Activated naive CD4-positive, alpha-beta T cell treated with anti-CD3 and anti-CD28 coated beads, Interleukin-2, amount 50 U/mL, for 72 hours (primary cell): ENCODE measurements around the gene PCGF5. TPM values are rescaled to one million over a fixed set of nuclear protein-coding genes. Genes with fewer than 3 reads are reported as not detected.
"Not testable (repeated sequence)": the region's sequence is repeated elsewhere in the genome, so short reads cannot be mapped to it uniquely, and the experiment has no call there.

Source experiments
- ATAC-seq, 2 donors: fragments of 150-1000 bp; cut with Tn5 transposase; 2 replicates each; pipeline ENCODE4 v1.10.0; 2021; ENCODE audit warnings: mild to moderate bottlenecking in 2 of 2, moderate library complexity in 2 of 2
- DNase-seq, 2 donors: peaks; one replicate each; pipeline ENCODE4 v3.0.0; 2021 to 2022; ENCODE audit warnings: low spot score in 2 of 2
- H3K27ac Mint-ChIP-seq, 2 donors: one replicate each; pipeline ENCODE4 v1.8.0; 2022; ENCODE audit warnings: mild to moderate bottlenecking in 2 of 2, mixed read lengths in 2 of 2
- H3K36me3 Mint-ChIP-seq, 2 donors: one replicate each; pipeline ENCODE4 v1.8.0; 2022; ENCODE audit warnings: mixed read lengths in 2 of 2
- H3K9me3 Mint-ChIP-seq, 2 donors: one replicate each; pipeline ENCODE4 v1.8.0; 2022; ENCODE audit warnings: mixed read lengths in 2 of 2
- total RNA-seq, 2 donors: library from RNA; stranded (reverse); gene quantifications; one replicate each; pipeline ENCODE4 v1.2.3, GENCODE V29; 2022

Gene PCGF5
- 10 to 100 TPM; 29.1 to 37.5 TPM for total RNA-seq

DNA sequence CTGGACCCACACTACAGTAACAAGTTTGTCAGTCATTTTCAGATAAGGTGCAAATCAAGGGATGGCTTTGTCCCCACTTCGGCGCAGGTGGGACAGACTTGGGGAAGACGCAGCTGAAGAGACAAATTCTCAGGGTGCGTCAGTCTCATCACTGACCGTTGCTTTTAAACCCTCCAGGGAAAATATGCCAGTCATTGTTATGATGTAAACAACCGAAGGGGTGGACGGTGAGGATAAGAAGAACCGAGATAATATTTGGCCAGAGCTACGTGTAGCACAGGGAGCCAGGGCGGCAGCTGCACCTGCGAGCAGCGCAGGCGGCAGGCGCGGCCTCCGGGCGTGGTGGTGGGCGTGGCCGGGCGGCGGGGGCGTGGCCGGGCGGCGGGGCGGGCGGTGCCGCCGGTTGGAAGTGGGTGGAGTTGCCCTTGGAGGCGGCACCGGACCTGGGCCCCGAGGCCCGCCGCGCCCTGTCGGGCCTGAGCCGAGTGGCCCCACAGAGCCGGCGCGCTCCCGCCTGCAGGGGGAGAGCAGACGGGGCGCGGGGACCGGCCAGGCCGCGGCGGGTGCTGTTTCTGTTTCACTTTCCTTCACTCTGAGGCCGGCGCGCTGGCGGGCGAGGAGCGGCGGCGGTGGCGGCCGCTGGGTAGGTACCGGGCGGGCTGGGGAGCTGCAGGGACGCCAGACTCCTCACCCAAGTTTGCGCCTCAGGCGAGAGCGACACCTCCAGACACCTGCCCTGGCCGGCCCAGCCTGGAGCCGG lies at the start of gene PCGF5:
Gene PCGF5 (plus strand): TSS at position 470 of the 760 bp plus-strand sequence. CDS start 2,209 bp downstream, outside the sequence.
- DNase-seq (peak; percentile 91 to 94), ATAC-seq (peak; percentile 99)
- H3K36me3 Mint-ChIP-seq = peaks cover 0 to 9% of the 10 kb centered on the region in 2 donors
- no peaks in the 10 kb centered on the region for H3K9me3 Mint-ChIP-seq
- H3K27ac Mint-ChIP-seq = peak within 1 kb of the TSS; percentile 85 to 93

GRCh38 chr10:91171485-91171884 lies 49.0 kb upstream of the PCGF5 start:
- H3K9me3 Mint-ChIP-seq = peaks cover 18 to 39% of the 10 kb centered on the region in 2 donors
- ATAC-seq = no peak
- H3K36me3 Mint-ChIP-seq = peaks cover 18 to 59% of the 10 kb centered on the region in 2 donors
- peak overlapping the region in 1 of 2 donors; percentile 0 for H3K27ac Mint-ChIP-seq
- no peak for DNase-seq

- DNase-seq = no peak
- Mint-ChIP-seq H3K36me3 (peaks cover 18 to 57% of the 10 kb centered on the region in 2 donors), H3K27ac (no peak overlapping the region), H3K9me3 (peaks cover 16 to 38% of the 10 kb centered on the region in 2 donors)
- peak in 1 of 2 donors; percentile 28 for ATAC-seq
Observed at GRCh38 chr10:91172348-91172747, 48.1 kb upstream of the PCGF5 start.

DNA sequence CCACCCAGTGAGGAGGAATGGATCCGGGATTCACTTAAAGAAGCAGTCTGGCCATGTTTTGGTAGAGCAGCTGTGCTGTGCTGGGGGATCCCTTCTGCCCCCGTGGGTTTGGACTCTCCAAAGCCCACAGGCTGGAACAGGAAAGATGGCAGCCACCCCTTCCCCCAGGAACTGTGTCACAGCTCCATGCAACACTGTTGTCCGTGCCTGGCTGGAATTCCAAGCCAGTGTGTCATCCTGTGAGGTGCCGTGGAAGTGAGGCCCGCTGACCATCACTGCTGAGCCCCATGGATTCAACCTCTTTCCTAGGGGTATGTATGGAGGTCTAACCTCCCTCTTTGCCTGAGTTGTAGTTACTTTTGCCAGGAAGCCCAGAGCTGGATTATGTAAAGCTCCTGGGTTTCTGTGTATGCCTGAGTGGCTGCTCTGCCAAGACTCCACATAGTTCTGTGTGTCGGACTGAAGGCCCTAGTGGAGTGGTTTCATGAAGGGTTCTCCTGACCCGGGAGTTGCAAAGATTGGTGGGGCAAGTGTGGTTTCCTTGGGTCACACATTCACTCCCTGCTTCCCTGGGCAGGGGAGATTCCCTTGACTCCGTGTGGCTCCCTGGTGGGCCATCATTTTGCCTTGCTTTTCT lies 35.1 kb upstream of the PCGF5 start:
- H3K27ac Mint-ChIP-seq = no peak overlapping the region
- H3K9me3 Mint-ChIP-seq = peaks cover 0 to 35% of the 10 kb centered on the region in 2 donors
- H3K36me3 Mint-ChIP-seq = peaks cover 0 to 41% of the 10 kb centered on the region in 2 donors
- DNase-seq (no peak), ATAC-seq (no peak)

GRCh38 chr10:91187156-91187555 lies 33.3 kb upstream of the PCGF5 start:
- no peak for ATAC-seq
- Mint-ChIP-seq H3K27ac (no peak overlapping the region), H3K9me3 (peaks cover 0 to 21% of the 10 kb centered on the region in 2 donors), H3K36me3 (peaks cover 0 to 24% of the 10 kb centered on the region in 2 donors)
- DNase-seq = no peak

DNA sequence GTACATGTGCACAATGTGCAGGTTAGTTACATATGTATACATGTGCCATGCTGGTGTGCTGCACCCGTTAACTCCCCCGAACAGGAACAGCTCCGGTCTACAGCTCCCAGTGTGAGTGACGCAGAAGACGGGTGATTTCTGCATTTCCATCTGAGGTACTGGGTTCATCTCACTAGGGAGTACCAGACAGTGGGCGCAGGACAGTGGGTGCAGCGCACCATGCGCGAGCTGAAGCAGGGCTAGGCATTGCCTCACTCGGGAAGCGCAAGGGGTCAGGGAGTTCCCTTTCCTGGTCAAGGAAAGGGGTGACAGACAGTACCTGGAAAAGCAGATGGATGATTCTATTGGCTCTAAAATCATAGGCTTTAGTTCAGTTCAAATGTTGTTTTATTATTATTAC lies 32.5 kb upstream of the PCGF5 start:
- peaks cover 0 to 17% of the 10 kb centered on the region in 2 donors for H3K9me3 Mint-ChIP-seq
- ATAC-seq, H3K27ac Mint-ChIP-seq, DNase-seq: not testable (repeated sequence)
- peaks cover 0 to 22% of the 10 kb centered on the region in 2 donors for H3K36me3 Mint-ChIP-seq

GRCh38 chr10:91188889-91189288 lies 31.6 kb upstream of the PCGF5 start:
- ATAC-seq (no peak), DNase-seq (no peak)
- H3K27ac Mint-ChIP-seq = no peak overlapping the region
- H3K36me3 Mint-ChIP-seq = peaks cover 0 to 19% of the 10 kb centered on the region in 2 donors
- H3K9me3 Mint-ChIP-seq = peaks cover 0 to 16% of the 10 kb centered on the region in 2 donors

- H3K9me3 Mint-ChIP-seq = peaks cover 4 to 10% of the 10 kb centered on the region in 2 donors
- peaks cover 0 to 14% of the 10 kb centered on the region in 2 donors for H3K36me3 Mint-ChIP-seq
- ATAC-seq = peak; percentile 22 to 38
- peak overlapping the region in 1 of 2 donors; percentile 59 for H3K27ac Mint-ChIP-seq
- DNase-seq = no peak
Observed at GRCh38 chr10:91190388-91190870, 30.0 kb upstream of the PCGF5 start.

DNA sequence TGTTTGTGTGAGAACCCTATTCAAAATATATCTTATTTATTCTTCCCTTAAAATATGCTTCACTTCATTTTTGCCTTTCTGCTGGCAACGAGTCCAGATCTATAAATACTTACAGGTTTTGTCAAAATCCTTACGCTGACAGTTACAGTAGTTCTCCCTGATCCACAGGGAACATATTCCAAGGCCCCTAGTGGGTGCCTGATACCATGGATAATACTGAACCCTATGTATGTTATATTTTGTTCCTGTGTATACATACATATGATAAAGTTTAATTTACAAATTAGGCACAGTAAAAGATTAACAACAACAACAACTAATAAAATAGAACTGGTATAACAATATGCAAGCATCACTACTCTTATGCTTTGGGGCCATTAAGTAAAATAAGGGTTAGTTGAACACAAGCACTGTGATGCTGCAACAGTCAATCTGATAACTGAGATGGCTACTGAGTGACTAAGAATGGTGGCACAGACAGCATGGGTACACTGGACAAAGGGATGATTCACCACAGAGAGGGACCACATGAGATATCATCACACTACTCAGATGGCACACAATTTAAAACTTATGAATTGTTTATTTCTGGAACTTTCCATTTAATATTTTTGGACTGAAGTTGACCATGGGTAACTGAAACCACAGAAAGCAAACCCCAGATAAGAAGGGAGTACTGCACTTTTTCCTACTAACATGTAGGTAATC lies 29.4 kb upstream of the PCGF5 start:
- Mint-ChIP-seq H3K27ac (peak overlapping the region; percentile 58 to 59), H3K9me3 (peaks cover 4 to 10% of the 10 kb centered on the region in 2 donors)
- ATAC-seq = peak; percentile 51 to 76

GRCh38 chr10:91191584-91191919 lies 28.9 kb upstream of the PCGF5 start:
- peak in 1 of 2 donors; percentile 8 for ATAC-seq
- H3K27ac Mint-ChIP-seq = peak overlapping the region in 1 of 2 donors; percentile 59
- H3K36me3 Mint-ChIP-seq = peaks cover 0 to 14% of the 10 kb centered on the region in 2 donors
- no peak for DNase-seq
- peaks cover 4 to 10% of the 10 kb centered on the region in 2 donors for H3K9me3 Mint-ChIP-seq

More for the DNA sequence above, 29.4 kb upstream of the PCGF5 start:
- DNase-seq = no peak
- H3K36me3 Mint-ChIP-seq = peaks cover 0 to 14% of the 10 kb centered on the region in 2 donors

GRCh38 chr10:91194497-91195179 lies 25.8 kb upstream of the PCGF5 start:
- H3K9me3 Mint-ChIP-seq = peaks cover 4 to 14% of the 10 kb centered on the region in 2 donors
- DNase-seq = no peak
- peak; percentile 80 to 90 for ATAC-seq
- H3K27ac Mint-ChIP-seq = peak overlapping the region in 1 of 2 donors; percentile 64
- H3K36me3 Mint-ChIP-seq = peaks cover 0 to 24% of the 10 kb centered on the region in 2 donors

DNA sequence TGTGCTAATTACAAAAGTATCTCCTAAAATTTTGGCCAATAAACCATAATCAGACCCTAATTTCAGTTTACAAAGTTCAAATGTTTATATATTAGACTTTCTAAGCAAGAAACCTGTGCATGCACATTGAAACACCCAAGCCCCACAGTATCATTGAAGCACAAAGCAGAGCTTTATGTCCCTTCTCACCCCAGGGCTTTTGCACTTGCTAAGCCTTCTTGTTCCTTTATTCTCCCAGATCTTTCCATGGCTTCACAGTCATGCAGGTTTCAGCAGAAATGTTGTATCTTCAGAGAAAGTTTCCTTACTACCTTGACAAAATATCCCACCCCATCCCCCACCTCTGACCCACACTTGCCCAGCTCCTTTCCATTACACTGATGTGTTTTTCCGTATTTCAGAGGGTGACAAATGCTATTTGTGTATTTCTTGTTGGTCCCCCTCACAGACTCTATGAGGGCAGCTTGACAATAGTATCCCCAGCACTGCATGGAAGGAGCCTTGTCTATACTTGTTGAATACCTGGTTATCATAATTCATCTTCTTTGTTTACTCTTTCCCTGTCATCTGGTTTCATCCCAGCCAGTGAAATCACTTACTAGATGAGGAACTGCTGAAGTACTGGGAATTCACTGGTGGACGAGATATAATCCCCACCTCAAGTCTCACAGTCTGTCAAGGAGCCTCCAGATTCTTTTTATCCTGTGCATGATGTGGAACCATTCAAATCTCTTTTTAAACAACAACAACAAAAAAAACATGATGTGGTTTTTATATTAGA lies 24.0 kb upstream of the PCGF5 start:
- Mint-ChIP-seq H3K36me3 (peaks cover 0 to 24% of the 10 kb centered on the region in 2 donors), H3K27ac (no peak overlapping the region), H3K9me3 (peaks cover 4 to 14% of the 10 kb centered on the region in 2 donors)
- no peak for ATAC-seq
- DNase-seq = no peak

- Mint-ChIP-seq H3K9me3 (peaks cover 4 to 14% of the 10 kb centered on the region in 2 donors), H3K36me3 (peaks cover 0 to 24% of the 10 kb centered on the region in 2 donors), H3K27ac (no peak overlapping the region)
- ATAC-seq (no peak), DNase-seq (no peak)
Observed at GRCh38 chr10:91197127-91197526, 23.3 kb upstream of the PCGF5 start.

DNA sequence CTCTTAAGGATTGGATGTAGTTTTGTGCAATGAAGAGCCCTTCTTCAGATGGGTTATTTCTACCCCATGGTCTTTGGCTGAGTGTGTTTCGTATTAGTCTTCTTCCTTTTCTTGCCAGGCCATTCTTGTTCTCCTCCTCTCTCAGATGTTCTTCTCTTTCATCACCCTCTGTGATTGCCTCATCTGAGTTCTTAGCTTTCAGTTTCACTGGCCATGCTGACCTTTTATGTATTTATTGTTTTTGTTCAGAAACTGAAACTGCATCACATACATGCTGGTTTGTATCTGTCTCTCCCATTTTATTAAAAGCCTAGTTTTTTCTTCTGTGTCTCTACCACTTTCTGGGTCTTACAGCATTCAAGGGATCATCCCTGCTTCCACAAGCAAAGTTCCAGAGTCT lies 21.7 kb upstream of the PCGF5 start:
- DNase-seq = no peak
- H3K27ac Mint-ChIP-seq = peak overlapping the region; percentile 3 to 75
- H3K36me3 Mint-ChIP-seq = peaks cover 0 to 13% of the 10 kb centered on the region in 2 donors
- peaks cover 4 to 6% of the 10 kb centered on the region in 2 donors for H3K9me3 Mint-ChIP-seq
- peak; percentile 10 to 53 for ATAC-seq
